Stimulated activated CD8-positive, alpha-beta memory T cell treated with anti-CD3 and anti-CD28 coated beads, Interleukin-15, amount 100 ng/mL, for 48 hours (primary cell): ENCODE data around the gene LRIG1.

Source experiments
- DNase-seq, 2 donors: peaks; one replicate each; pipeline ENCODE4 v3.0.0-alpha.2; 2020; ENCODE audit warnings: low read depth in 2 of 2

LRIG1 gene

GRCh38 chr3:66500576-66501482, at the start of gene LRIG1:
TSS of gene LRIG1 (minus strand) at chr3:66501022. CDS start at chr3:66500407, 615 bp downstream.
- DNase-seq, result peak; percentile 99

- no peak for DNase-seq
Observed at GRCh38 chr3:66544619-66545429, 44.0 kb upstream of the LRIG1 start.

GRCh38 chr3:66542153-66542552, 41.3 kb upstream of the LRIG1 start:
- DNase-seq, result no peak

- DNase-seq, result no peak
Observed at GRCh38 chr3:66539466-66539989, 38.7 kb upstream of the LRIG1 start.

- no peak for DNase-seq
Observed at GRCh38 chr3:66538390-66538789, 37.6 kb upstream of the LRIG1 start.

GRCh38 chr3:66537735-66538134, 36.9 kb upstream of the LRIG1 start:
- no peak for DNase-seq

- no peak for DNase-seq
Observed at GRCh38 chr3:66536791-66537190, 36.0 kb upstream of the LRIG1 start.

GRCh38 chr3:66534304-66534845, 33.6 kb upstream of the LRIG1 start:
- no peak for DNase-seq

GRCh38 chr3:66532613-66533012, 31.8 kb upstream of the LRIG1 start:
- DNase-seq, result no peak

GRCh38 chr3:66532160-66532587, 31.4 kb upstream of the LRIG1 start:
- DNase-seq, result no peak

- DNase-seq, result no peak
Observed at GRCh38 chr3:66531256-66531655, 30.4 kb upstream of the LRIG1 start.

- DNase-seq, result no peak
Observed at GRCh38 chr3:66527246-66527645, 26.4 kb upstream of the LRIG1 start.

GRCh38 chr3:66525771-66526170, 24.9 kb upstream of the LRIG1 start:
- no peak for DNase-seq

GRCh38 chr3:66520724-66521123, 19.9 kb upstream of the LRIG1 start:
- no peak for DNase-seq

GRCh38 chr3:66518644-66519043, 17.8 kb upstream of the LRIG1 start:
- no peak for DNase-seq

- no peak for DNase-seq
Observed at GRCh38 chr3:66518126-66518525, 17.3 kb upstream of the LRIG1 start.

GRCh38 chr3:66517241-66517640, 16.4 kb upstream of the LRIG1 start:
- DNase-seq, result no peak

- DNase-seq, result no peak
Observed at GRCh38 chr3:66508461-66508860, 7.6 kb upstream of the LRIG1 start.

GRCh38 chr3:66507423-66508260, 6.8 kb upstream of the LRIG1 start:
- no peak for DNase-seq

- DNase-seq, result no peak
Observed at GRCh38 chr3:66506154-66506553, 5.3 kb upstream of the LRIG1 start.
